Measurements from ENCODE around the gene RAP1GAP.
A peak's percentile ranks its signal among the peaks of the same experiment; 100 is the strongest.

Gene RAP1GAP

GRCh38 chr1:21612057-21612456 is 57.1 kb downstream of the RAP1GAP start:
- no peak for FAIRE-seq
- DNase-seq (ENCODE audit: low spot score): no peak

DNA sequence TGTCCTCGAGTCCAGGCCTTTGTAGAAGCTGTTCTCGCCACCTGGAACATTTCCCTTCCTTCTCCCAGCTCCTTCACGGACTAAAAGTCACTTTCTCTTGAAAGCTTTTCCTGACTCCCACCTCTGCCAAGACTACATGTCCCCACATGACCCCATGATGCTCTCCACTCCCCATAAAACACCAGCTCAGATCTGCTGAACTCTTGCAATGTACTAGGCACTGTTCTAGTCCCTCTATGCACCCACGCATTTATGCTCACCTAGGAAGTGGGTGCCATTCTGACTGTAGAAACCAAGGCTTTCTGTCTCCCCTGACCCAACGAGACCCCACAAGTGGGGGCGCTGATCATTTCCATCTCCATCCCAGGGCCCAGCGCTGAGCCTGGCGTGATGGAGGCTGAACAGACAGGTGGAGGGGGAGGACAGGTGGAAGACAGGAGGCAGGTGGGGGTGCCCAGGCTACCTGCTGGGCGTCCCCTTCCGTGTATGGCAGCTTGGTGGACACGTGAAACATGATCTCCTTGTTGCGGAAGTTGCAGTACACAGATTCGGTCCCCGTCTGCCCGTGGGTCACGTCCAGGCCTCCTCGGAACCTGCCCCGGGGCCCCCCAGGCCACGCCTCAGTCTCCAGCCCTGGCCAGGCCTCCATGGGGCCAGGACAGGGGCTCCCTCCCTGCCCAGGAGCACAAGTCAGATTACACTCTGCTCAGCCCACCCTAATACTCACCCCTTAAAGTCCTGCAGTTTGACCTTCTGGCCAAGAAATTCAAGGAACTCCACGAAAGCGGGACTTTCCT is 58.0 kb downstream of the RAP1GAP start:
- no peak for DNase-seq (ENCODE audit: low spot score)
- FAIRE-seq: no peak

DNA sequence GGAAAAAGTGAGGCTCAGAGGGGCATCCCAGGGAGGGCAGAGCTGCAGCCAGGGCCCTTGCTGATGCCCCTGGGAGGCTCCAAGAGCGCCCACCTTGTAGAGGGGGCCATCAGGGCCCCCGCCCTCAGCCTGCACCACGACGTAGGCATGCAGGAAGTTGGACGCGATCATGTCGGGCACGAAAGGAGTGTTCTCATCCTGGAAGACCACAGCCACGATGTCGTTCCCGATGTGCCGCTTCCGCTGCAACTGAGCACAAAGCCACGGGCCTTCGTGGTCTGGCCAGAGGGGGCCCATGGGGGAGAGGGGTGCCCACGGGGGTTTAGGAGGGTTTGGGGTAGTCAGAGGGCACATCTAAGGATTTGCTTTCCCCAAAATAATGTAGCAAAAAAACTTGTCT is 59.1 kb downstream of the RAP1GAP start:
- FAIRE-seq: no peak
- DNase-seq (ENCODE audit: low spot score): no peak

DNA sequence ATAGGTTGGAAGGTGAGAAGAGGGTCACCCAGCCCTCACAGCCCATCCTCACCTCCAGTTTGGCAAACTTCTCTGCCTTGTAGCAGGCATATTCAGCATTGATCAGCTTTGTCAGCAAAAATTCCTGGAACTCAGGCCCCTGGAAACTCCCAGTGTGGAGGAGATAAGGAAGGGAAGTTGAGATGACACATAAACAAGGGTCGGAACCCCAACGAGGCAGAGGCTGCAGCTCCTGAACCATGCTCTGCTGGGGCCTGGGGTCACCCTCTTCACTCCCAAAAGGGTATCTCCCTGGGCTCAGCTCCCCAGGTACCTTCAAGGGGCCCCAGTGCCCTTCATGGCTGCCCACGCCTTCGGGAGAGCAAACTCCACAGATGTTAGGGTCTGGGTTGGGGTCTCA is 60.4 kb downstream of the RAP1GAP start:
- FAIRE-seq: no peak
- no peak for DNase-seq (ENCODE audit: low spot score)

DNA sequence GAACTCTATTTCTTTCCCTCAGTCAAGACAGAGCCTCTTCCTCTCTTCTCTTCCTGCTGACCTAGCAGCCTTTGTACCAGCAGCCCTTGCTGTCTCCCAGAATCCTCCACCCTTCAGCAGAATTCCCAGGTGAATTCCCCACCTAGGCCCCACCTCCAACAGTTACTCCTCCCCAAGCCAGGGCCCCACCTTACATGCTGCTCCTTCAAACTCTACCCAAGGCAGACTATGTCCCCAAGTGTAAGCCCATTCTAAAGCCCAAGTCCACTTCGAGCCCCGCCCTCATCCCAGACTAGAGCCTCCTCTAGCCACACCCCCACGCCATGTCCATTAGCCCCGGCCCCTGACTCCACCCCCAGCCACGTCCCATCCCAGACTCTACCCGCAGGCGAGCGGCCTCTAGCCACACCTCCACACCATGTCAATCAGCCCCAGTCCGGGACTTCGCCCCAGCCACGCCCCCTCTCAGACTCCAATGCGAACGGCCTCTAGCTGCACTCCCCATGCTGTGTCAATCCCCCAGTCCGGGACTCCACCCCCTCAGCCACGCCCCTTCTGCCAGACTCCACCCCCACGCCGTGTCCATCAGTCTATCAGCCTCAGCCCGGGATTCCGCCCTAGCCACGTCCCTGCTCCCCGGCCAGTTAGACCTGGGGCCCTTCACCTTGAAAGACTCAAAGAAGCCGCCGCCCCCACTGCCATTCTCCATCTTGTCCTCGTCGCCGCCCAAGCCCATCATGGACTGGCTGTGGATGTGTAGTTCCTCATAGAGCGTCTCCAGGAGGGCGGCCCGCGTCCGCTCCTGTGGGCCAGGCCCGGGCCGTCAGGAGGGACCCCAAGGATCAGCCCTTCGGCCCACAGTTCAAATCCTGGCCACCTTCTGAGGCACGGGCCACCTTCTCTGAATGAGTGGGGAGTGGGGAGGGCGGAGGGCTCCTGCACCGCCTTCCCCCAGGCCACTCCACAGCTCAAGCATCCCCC is 61.3 kb downstream of the RAP1GAP start:
- DNase-seq (ENCODE audit: low spot score) (no peak), FAIRE-seq (no peak)

DNA sequence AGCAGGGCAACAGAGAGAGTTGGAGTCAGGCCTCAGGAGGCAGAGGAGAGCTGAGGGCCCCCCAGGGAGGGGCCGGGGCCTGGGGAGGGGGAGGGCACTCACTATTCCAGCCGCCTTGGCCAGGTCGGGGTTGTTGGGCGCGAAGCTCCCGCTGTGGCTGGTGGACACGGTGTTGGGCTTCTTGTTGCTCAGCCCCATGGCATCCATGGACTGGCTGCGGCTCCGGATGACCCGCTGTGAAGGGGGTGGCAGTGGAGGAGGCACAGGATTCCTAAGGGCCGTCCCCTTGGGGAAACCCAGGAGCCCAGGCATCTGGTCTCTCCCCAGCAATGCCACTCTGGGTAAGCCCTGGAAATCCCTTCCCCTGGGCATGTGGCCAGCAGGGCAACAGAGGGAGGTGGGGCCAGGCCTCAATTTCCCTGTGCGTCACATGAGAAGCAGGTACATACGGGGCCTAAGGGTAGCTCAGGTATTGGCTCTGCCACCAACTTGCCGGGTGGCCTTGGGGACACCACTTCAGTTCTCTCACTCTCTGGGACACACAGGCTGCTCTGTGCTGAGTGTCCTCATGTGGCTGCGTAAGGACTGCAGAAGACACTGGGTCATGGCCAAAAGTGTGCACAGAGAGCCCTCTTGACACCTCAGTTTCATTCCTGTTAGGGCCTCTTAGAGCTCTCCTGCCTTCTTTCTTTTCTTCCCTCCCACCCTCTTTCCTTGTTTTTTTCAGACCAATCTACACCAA is 63.0 kb downstream of the RAP1GAP start:
- FAIRE-seq (no peak), DNase-seq (ENCODE audit: low spot score) (peak; percentile 64)

DNA sequence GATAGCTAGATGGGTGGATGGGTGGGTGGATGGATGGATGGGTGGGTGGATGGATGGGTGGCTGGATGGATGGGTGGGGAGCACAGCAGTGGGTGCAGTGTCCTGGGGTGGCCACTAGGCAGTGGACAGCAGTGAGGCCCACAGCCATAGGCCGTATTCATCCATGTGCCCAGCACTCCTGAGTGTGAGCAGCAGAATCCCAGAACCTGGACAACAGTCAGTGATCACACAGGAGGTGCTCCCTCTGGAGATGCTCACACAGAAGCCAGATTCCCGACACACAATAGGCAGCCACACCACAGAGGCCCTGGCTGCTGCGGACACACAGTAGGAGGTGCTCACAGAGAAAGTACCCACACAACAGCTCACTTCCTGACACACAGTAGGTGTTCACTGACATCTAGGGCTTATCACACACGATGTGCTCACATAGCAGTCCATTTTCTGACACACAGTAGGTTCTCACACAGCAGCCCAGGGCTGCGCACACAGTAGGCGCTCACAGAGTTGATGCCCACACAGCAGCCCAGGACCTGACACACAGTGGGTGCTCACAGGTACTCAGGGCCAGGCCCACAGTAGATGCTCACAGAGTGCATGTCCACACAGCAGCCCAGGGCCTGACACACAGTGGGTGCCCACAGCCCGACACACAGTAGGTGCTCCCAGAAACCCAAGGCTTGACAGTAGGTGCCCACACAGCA is 64.0 kb downstream of the RAP1GAP start:
- DNase-seq (ENCODE audit: low spot score) (no peak), FAIRE-seq (no peak)

GRCh38 chr1:21604208-21604957 is 64.8 kb downstream of the RAP1GAP start:
- FAIRE-seq: no peak
- DNase-seq (ENCODE audit: low spot score): peak; percentile 50

DNA sequence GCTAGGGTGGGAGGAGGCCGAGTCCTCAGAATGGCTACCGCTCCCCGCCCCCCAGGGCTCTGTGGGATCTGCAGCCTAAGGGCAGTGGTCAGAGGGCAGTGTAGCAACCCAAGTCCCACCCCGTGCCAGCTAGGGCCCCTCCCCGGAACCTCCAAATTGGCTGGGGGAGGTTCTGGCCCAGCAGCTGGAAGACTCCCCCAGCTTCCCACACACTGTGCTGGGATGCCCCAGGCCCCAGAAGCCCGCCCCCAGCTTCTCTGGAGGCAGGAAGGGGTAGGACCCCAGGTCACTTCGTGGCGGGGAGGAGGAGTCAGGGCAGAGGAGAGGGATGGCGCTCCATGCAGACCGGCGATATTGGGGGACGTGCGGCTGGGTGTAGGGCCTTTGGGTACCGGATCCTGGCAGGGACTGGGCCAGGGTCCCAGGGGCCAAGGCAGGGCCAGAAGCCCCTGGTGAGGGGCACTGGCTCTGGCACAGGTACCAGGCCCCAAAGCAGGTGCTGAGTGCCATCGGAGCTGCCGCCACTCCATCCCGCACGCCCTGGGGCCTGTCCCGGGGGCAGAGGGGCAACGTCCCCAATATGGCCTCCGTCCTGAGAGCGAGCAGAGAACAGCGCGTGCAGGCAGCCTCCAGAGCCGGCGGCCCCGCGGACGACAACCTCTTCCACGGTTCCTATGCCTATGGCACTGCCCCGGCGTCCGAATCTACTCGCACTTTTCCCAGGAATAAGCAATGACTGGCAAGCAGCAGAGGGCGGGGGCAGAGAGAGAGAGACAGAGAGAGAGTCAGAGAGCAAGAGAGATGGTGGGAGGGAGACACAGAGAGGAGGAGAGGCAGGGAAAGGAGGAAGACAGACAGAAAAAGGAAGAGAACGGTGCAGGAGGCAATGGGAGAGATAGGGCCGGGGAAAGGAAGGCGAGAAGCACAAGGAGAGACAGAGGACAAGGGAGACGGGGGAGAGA is 65.7 kb downstream of the RAP1GAP start:
- FAIRE-seq: no peak
- DNase-seq (ENCODE audit: low spot score): no peak

GRCh38 chr1:21601278-21602048 is 67.7 kb downstream of the RAP1GAP start:
- DNase-seq (ENCODE audit: low spot score) (no peak), FAIRE-seq (no peak)

GRCh38 chr1:21599402-21599801 is 69.8 kb downstream of the RAP1GAP start:
- DNase-seq (ENCODE audit: low spot score) (no peak), FAIRE-seq (no peak)

DNA sequence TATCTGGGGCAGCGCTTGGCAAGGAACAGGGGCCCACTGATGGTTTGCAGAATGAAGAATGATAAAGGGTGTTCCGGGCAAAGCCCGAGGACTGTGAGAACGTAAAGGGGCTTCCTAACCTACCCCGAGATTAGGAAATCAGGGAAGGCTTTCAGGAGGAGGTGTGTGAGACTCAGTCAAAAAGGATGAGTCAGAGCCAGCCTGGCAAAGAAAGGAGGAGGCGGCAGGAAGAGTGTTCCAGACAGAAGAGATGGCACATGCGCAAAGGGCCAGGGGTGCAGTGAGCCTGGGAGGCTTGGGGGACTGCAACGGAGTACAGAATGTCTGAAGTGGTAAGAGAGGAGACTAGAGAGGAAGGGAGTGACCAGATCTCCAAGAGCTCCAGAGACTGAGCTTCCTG is 70.3 kb downstream of the RAP1GAP start:
- DNase-seq (ENCODE audit: low spot score) (no peak), FAIRE-seq (no peak)

DNA sequence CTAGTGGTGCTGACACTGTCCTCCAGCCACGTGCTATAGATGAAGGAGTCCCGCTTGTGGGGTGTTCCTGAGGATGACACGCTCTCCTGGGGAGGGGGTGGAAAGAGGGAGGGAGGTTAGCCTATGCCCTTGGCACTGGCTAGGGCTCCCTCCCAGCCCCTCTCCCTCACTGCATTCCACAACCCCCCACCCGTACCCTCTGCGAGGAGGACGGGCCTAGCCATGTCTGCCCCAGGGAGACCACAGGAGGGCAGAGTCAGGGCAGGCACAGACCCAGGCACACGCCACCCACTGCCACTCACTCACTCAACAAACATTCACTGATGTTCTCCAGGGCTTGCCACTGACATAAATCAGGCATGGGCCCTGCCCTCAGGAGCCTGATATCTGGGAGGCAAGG is 70.7 kb downstream of the RAP1GAP start:
- DNase-seq (ENCODE audit: low spot score) (no peak), FAIRE-seq (no peak)

- FAIRE-seq (no peak), DNase-seq (ENCODE audit: low spot score) (no peak)
Observed at GRCh38 chr1:21597753-21598152, 71.4 kb downstream of the RAP1GAP start.

GRCh38 chr1:21596628-21597027 is 72.5 kb downstream of the RAP1GAP start:
- no peak for FAIRE-seq

DNA sequence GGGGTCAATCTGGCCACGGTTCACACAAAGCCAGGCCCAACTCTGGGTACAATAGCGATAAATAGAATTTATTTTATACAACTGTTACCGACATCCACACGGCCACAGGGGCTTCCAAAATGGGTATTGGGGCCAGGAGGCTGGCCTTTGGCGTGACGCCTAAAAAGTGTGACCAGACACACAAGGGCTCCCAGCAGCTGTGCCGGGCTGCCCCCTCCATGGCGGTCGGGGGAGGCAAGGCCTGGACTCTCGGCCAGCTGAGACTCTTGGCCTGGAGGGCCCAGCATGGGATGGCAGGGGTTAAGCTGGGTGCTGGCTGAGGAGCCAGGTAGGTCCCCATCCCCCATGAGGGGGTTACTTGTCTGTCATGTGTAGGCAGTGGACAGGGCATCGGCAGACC is 73.0 kb downstream of the RAP1GAP start:
- DNase-seq (ENCODE audit: low spot score) (no peak), FAIRE-seq (no peak)

More at GRCh38 chr1:21596628-21597027, 72.5 kb downstream of the RAP1GAP start:
- no peak for DNase-seq (ENCODE audit: low spot score)

DNA sequence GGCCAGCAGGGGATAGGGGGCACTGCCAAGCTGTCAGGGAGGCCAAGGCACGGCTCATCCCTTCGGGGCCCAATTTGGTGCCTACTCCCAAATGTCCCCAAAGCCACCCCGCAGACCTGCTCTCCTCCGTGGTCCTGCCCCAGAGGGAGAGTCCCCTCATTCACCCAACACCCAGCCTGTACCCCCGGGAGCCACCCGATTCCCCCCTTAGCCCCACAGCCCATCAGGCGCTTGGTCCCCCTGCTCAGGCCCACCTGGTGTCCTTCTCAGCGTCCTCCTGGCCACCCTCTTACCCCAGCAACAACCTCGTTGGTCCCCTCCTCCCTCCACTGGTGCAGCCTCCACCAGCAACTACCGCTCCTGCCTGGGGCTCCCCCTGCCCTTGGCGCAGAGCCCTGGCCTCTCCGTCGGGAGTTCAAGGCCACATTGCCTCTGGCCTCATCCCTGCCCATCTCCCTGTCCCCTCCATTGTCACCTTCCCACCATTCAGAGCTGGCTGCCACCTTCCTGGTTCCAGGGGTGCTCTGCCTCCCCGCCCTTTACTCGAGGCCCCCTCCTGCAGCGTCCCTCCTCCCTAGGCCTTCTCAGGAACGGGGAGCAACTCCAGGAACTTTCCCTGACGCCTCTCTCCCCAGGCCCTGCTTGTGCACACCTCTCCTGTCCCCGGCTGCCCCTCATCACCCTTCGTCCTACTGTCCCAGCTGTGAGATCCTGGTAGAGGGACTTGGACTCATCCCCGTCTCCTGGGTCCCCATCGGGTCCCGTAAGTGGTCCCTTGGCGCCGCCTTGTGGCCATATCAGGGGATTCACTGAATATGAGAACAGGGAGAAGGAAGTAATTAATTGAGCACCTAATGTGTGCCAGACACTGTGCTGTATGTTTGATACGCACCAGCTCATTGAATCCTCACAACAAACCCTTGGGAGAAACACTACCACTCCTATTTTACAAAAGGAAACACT is 73.9 kb downstream of the RAP1GAP start:
- DNase-seq (ENCODE audit: low spot score) (peak; percentile 33), FAIRE-seq (no peak)

Measured in RCC 7860 (cell line).